K562 (cell line): ENCODE data around the gene APLP1. TPM values are rescaled to one million over a fixed set of nuclear protein-coding genes. Genes with fewer than 3 reads are reported as not detected.

Source experiments
- ARID3B ChIP-seq: fragments of 250-450 bp; sonication (Bioruptor Pico); IDR thresholded peaks from 2 replicates; pipeline ENCODE4 v1.4.0; 2020; ENCODE audit warnings: borderline replicate concordance
- CAMTA2 ChIP-seq: fragments of 250-450 bp; sonication (Bioruptor Pico); conservative IDR thresholded peaks from 2 replicates; pipeline ENCODE4 v1.5.1; 2022
- E2F4 ChIP-seq: sonication (generic); formaldehyde crosslinking; IDR thresholded peaks from 2 replicates; pipeline ENCODE4 v1.8.0; 2022; ENCODE audit warnings: mild to moderate bottlenecking, low read depth, missing genetic modification reagents
- GATAD2B ChIP-seq: fragments of 450-650 bp; IDR thresholded peaks from 2 replicates; pipeline ENCODE4 v1.6.1; 2017; ENCODE audit warnings: mild to moderate bottlenecking, borderline replicate concordance
- HSF4 ChIP-seq: fragments of 250-450 bp; sonication (Bioruptor Pico); IDR thresholded peaks from 2 replicates; pipeline ENCODE4 v2.1.2; 2022; ENCODE audit warnings: mild to moderate bottlenecking, moderate library complexity, borderline replicate concordance
- KDM1A ChIP-seq, 2 experiments: fragments of 450-650 bp; IDR thresholded peaks; 2 replicates each; pipeline ENCODE4 v1.6.1; 2016; ENCODE audit warnings: mild to moderate bottlenecking in 2 of 2
- NELFE ChIP-seq: IDR thresholded peaks from 2 replicates; pipeline ENCODE4 v1.6.1; 2011; ENCODE audit warnings: mild to moderate bottlenecking; ENCODE audit not compliant: insufficient read depth, insufficient read length
- NFE2 ChIP-seq: IDR thresholded peaks from 2 replicates; pipeline ENCODE4 v1.6.1; 2014; ENCODE audit warnings: antibody characterized with exemption, low read depth
- RBM22 ChIP-seq: fragments of 200-400 bp; formaldehyde crosslinking; IDR thresholded peaks from 2 replicates; pipeline ENCODE4 v1.6.1; 2018; ENCODE audit warnings: low read length, low read depth; ENCODE audit not compliant: poor library complexity, severe bottlenecking
- RUNX1 ChIP-seq: sonication (generic); IDR thresholded peaks from 2 replicates; pipeline ENCODE4 v1.6.1; 2016; ENCODE audit warnings: antibody characterized with exemption, low read depth
- ZNF431 ChIP-seq: sonication (generic); formaldehyde crosslinking; IDR thresholded peaks from 2 replicates; pipeline ENCODE4 v1.8.0; 2022; ENCODE audit warnings: mild to moderate bottlenecking, missing genetic modification reagents
- ZNF436 ChIP-seq: fragments of 250-450, 450-650 bp; sonication (Bioruptor Pico); formaldehyde crosslinking; IDR thresholded peaks from 2 replicates; pipeline ENCODE4 v1.7.0; 2020; ENCODE audit warnings: mild to moderate bottlenecking
- polyA plus RNA-seq, 8 experiments: library from polyadenylated mRNA; depleted of rRNA in 4 of 8; stranded (reverse) in 5 of 8; unstranded in 3 of 8; fragments of >200 nt; fragmentation: Nextera tagmentation in 2 of 8; fragmentation: Illumina TruSeq in 1 of 8; extraction: Ambion mirVana in 2 of 8; extraction: Trizol in 1 of 8; gene quantifications; 2 replicates each; pipeline versions ENCODE4 v1.2.1 to v1.2.3, GENCODE V29; 2011 to 2014; ENCODE audit warnings: inconsistent platforms in 1 of 8, missing spikeins in 1 of 8
- total RNA-seq, 7 experiments: library from RNA; depleted of rRNA in 6 of 7; stranded (reverse); fragments of >200 nt in 6 of 7; fragmentation: Illumina TruSeq in 2 of 7; extraction: Trizol in 2 of 7; gene quantifications; 2 replicates each; pipeline versions ENCODE4 v1.2.1 to v1.2.3, GENCODE V29; 2011 to 2021; ENCODE audit warnings: low replicate concordance in 1 of 7
- TF ChIP-seq, protein P1 (sequence below): fragments of 450-650 bp; IDR thresholded peaks from 2 replicates; pipeline ENCODE4 v1.6.1; 2016; ENCODE audit warnings: low read depth
- TF ChIP-seq, protein P2 (sequence below): fragments of 250-450 bp; sonication (Bioruptor Pico); IDR thresholded peaks from 2 replicates; pipeline ENCODE4 v1.8.0; 2022; ENCODE audit warnings: inconsistent platforms

Gene APLP1
- total and polyA plus RNA-seq, 9 of the 15 experiments (the other 6 are each of a cell fraction or from before 2014, with no cell fraction given): 0.69 to 9.9 (median 4.7) TPM

DNA sequence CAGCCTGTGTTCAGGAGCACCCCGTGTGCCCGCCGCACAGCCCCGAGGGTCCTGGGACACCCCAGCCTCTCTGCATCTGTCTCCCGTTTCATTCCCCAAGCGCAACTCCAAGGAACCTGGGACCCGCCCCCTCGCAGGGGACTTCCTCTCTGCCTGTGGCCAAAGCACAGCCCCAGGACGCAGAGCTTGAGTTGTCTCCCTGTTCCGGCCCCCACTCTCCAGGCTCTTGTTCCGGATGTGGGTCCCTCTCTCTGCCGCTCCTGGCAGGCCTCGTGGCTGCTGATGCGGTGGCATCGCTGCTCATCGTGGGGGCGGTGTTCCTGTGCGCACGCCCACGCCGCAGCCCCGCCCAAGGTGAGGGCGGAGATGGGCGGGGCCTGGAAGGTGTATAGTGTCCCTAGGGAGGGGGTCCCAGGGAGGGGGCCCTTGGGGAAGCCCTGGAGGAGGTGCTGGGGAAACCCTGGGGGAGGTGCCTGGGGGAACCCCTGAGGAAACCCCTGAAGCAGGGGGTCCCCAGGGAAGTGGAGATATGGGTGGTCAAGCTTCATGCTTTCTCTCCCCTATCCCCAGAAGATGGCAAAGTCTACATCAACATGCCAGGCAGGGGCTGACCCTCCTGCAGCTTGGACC lies 35.3 kb downstream of the APLP1 start (continued):
- TF ChIP-seq CAMTA2 (no peak), ARID3B (CRISPR knock-in tag) (no peak), GATAD2B (no peak), E2F4 (CRISPR knock-in tag) (no peak), RBM22 (no peak), ZNF436 (no peak), KDM1A (IDR thresholded peaks at IDR 0.05) (no peak), ZNF431 (CRISPR knock-in tag) (0 out of 2 replicates have a peak, but pooled peaks have one; percentile 24), HSF4 (CRISPR knock-in tag) (no peak), NELFE (no peak), RUNX1 (0 out of 2 replicates have a peak, but pooled peaks have one; percentile 9), NFE2 (no peak)
- TF ChIP-seq, protein P1, sequence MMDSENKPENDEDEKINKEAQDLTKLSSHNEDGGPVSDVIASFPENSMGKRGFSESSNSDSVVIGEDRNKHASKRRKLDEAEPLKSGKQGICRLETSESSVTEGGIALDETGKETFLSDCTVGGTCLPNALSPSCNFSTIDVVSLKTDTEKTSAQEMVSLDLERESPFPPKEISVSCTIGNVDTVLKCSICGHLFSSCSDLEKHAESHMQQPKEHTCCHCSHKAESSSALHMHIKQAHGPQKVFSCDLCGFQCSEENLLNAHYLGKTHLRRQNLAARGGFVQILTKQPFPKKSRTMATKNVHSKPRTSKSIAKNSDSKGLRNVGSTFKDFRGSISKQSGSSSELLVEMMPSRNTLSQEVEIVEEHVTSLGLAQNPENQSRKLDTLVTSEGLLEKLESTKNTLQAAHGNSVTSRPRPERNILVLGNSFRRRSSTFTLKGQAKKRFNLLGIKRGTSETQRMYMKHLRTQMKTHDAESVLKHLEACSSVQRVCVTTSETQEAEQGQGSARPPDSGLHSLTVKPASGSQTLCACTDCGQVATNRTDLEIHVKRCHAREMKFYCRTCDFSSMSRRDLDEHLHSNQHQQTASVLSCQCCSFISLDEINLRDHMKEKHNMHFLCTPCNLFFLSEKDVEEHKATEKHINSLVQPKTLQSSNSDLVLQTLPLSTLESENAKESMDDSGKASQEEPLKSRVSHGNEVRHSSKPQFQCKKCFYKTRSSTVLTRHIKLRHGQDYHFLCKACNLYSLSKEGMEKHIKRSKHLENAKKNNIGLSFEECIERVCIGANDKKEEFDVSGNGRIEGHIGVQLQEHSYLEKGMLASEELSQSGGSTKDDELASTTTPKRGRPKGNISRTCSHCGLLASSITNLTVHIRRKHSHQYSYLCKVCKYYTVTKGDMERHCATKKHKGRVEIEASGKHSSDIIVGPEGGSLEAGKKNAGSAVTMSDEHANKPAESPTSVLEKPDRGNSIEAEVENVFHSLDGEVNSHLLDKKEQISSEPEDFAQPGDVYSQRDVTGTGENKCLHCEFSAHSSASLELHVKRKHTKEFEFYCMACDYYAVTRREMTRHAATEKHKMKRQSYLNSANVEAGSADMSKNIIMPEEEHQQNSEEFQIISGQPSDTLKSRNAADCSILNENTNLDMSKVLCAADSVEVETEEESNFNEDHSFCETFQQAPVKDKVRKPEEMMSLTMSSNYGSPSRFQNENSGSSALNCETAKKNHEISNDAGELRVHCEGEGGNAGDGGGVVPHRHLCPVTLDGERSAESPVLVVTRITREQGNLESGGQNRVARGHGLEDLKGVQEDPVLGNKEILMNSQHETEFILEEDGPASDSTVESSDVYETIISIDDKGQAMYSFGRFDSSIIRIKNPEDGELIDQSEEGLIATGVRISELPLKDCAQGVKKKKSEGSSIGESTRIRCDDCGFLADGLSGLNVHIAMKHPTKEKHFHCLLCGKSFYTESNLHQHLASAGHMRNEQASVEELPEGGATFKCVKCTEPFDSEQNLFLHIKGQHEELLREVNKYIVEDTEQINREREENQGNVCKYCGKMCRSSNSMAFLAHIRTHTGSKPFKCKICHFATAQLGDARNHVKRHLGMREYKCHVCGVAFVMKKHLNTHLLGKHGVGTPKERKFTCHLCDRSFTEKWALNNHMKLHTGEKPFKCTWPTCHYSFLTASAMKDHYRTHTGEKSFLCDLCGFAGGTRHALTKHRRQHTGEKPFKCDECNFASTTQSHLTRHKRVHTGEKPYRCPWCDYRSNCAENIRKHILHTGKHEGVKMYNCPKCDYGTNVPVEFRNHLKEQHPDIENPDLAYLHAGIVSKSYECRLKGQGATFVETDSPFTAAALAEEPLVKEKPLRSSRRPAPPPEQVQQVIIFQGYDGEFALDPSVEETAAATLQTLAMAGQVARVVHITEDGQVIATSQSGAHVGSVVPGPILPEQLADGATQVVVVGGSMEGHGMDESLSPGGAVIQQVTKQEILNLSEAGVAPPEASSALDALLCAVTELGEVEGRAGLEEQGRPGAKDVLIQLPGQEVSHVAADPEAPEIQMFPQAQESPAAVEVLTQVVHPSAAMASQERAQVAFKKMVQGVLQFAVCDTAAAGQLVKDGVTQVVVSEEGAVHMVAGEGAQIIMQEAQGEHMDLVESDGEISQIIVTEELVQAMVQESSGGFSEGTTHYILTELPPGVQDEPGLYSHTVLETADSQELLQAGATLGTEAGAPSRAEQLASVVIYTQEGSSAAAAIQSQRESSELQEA: no peak
- TF ChIP-seq, protein P2, sequence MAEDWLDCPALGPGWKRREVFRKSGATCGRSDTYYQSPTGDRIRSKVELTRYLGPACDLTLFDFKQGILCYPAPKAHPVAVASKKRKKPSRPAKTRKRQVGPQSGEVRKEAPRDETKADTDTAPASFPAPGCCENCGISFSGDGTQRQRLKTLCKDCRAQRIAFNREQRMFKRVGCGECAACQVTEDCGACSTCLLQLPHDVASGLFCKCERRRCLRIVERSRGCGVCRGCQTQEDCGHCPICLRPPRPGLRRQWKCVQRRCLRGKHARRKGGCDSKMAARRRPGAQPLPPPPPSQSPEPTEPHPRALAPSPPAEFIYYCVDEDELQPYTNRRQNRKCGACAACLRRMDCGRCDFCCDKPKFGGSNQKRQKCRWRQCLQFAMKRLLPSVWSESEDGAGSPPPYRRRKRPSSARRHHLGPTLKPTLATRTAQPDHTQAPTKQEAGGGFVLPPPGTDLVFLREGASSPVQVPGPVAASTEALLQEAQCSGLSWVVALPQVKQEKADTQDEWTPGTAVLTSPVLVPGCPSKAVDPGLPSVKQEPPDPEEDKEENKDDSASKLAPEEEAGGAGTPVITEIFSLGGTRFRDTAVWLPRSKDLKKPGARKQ (CRISPR knock-in tag): no peak
